Endothelial cell of umbilical vein (primary cell): ENCODE data around the gene RGS19.

ENCODE experiments used
- CTCF ChIP-seq, 2 donors: IDR thresholded peaks; 1 replicate in 1 of 2; 2 replicates in 1 of 2; pipeline ENCODE4 v1.5.1; 2011; ENCODE audit warnings: low read length in 2 of 2, mild to moderate bottlenecking in 2 of 2, moderate library complexity in 2 of 2, control low read depth in 1 of 2, inconsistent platforms in 1 of 2, low read depth in 1 of 2; ENCODE audit not compliant: insufficient read depth in 1 of 2; ENCODE audit errors: extremely low read depth in 1 of 2
- EZH2 ChIP-seq: IDR thresholded peaks from 2 replicates; pipeline ENCODE4 v1.6.1; 2012; ENCODE audit warnings: borderline replicate concordance, low read depth, mild to moderate bottlenecking, moderate library complexity, low read length, inconsistent platforms; ENCODE audit not compliant: severe bottlenecking
- FOS ChIP-seq: IDR thresholded peaks from 2 replicates; pipeline ENCODE4 v1.6.1; 2011; ENCODE audit warnings: mild to moderate bottlenecking, low read length, moderate library complexity, borderline replicate concordance; ENCODE audit not compliant: insufficient read depth
- MAX ChIP-seq: IDR thresholded peaks from 2 replicates; pipeline ENCODE4 v1.6.1; 2011; ENCODE audit not compliant: insufficient read depth, insufficient read length
- MYC ChIP-seq: IDR thresholded peaks from one replicate; pipeline ENCODE4 v1.6.1; 2011; ENCODE audit warnings: mild to moderate bottlenecking, low read depth, low read length
- POLR2A ChIP-seq: IDR thresholded peaks from 2 replicates; pipeline ENCODE4 v1.6.1; 2012; ENCODE audit warnings: low read depth, mild to moderate bottlenecking, control low read depth, low read length
- POLR2AphosphoS5 ChIP-seq: IDR thresholded peaks from 2 replicates; pipeline ENCODE4 v1.6.1; 2012; ENCODE audit warnings: low read depth, mild to moderate bottlenecking, control low read depth, low read length, moderate library complexity; ENCODE audit not compliant: insufficient read depth

GRCh38 chr20:64100566-64100888 is 21.2 kb upstream of the RGS19 start:
- TF ChIP-seq CTCF (IDR thresholded peaks at IDR 0.05; ENCODE audit: extremely low read depth in 1 of 2, insufficient read depth in 1 of 2, low read depth in 1 of 2, low read length in 2 of 2) (no peak), POLR2AphosphoS5 (no peak), MYC (no peak), MAX (no peak), EZH2 (no peak), POLR2A (no peak), FOS (no peak)
